HG03469 (cell line): ENCODE data around the gene ZBED4.
"Not testable (repeated sequence)": the region's sequence is repeated elsewhere in the genome, so short reads cannot be mapped to it uniquely, and the experiment has no call there.

Experiments used
- ATAC-seq: cut with Tn5 transposase; IDR thresholded peaks from one replicate; pipeline ENCODE4 v1.9.1; 2021; ENCODE audit warnings: mild to moderate bottlenecking, moderate library complexity, moderate number of reproducible peaks; ENCODE audit not compliant: unreplicated experiment

The ZBED4 gene, protein sequence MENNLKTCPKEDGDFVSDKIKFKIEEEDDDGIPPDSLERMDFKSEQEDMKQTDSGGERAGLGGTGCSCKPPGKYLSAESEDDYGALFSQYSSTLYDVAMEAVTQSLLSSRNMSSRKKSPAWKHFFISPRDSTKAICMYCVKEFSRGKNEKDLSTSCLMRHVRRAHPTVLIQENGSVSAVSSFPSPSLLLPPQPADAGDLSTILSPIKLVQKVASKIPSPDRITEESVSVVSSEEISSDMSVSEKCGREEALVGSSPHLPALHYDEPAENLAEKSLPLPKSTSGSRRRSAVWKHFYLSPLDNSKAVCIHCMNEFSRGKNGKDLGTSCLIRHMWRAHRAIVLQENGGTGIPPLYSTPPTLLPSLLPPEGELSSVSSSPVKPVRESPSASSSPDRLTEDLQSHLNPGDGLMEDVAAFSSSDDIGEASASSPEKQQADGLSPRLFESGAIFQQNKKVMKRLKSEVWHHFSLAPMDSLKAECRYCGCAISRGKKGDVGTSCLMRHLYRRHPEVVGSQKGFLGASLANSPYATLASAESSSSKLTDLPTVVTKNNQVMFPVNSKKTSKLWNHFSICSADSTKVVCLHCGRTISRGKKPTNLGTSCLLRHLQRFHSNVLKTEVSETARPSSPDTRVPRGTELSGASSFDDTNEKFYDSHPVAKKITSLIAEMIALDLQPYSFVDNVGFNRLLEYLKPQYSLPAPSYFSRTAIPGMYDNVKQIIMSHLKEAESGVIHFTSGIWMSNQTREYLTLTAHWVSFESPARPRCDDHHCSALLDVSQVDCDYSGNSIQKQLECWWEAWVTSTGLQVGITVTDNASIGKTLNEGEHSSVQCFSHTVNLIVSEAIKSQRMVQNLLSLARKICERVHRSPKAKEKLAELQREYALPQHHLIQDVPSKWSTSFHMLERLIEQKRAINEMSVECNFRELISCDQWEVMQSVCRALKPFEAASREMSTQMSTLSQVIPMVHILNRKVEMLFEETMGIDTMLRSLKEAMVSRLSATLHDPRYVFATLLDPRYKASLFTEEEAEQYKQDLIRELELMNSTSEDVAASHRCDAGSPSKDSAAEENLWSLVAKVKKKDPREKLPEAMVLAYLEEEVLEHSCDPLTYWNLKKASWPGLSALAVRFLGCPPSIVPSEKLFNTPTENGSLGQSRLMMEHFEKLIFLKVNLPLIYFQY

GRCh38 chr22:49852898-49853894, at the start of gene ZBED4:
Gene ZBED4 (plus strand): TSS chr22:49853844. CDS start chr22:49883663, 29,819 bp downstream.
- ATAC-seq: peak; percentile 69

DNA sequence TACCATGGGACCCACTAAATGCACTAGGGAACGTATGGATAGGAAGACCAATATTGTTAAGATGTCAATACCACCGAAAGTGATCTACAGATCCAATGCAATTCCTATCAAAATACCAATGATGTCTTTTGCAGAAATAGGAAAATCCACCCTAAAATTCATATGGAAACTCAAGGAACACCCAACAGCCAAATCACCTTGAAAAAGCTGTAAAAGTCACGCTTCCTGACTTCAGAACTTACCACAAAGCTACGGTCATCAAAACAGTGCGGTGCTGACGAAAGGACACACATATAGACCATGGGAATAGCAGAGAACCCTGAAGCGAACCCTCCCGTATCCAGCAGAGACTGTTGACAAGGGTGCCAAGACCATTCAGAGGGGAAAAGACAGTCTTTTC, 46.5 kb upstream of the ZBED4 start:
- ATAC-seq: no peak

DNA sequence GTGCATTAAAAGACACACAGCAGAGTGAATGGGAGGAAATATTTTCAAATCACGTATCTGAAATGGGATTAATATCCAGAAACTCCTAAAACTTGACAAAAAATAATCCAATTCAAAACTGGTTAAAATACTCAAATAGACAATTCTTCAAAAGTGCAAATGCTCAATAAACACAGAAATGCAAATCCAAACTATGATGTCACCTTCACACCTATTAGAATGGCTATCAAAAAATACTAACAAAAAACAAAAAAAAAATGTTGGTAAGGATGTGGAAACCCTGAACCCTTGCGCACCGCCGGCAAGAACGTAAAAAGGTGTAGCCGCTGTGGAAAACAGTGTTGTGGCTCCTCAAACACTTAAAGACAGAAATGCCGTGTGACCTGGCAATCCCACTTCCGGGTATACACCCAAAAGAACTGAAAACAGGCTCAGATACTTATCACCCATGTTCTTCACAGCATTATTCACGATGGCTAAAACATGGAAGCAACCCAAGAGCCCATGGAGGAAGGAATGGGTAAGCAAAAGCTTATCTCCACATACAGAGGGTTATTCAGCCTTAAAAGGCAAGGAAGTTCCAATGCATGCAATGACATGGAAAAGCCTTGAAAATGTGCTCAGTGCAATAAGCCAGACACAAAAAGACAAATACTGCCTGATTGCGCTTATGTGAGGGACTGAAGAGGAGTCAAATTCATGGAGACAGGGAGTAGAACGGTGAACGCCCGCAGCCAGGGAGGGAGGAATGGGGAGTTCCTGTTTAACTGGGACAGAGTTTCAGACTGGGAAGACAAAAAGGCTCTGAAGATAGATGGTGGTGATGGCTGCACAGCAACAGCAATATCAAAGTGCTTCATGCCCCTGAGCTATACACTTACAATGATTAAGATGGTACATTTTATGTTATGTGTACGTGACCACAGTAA, 45.6 kb upstream of the ZBED4 start:
- no peak for ATAC-seq

DNA sequence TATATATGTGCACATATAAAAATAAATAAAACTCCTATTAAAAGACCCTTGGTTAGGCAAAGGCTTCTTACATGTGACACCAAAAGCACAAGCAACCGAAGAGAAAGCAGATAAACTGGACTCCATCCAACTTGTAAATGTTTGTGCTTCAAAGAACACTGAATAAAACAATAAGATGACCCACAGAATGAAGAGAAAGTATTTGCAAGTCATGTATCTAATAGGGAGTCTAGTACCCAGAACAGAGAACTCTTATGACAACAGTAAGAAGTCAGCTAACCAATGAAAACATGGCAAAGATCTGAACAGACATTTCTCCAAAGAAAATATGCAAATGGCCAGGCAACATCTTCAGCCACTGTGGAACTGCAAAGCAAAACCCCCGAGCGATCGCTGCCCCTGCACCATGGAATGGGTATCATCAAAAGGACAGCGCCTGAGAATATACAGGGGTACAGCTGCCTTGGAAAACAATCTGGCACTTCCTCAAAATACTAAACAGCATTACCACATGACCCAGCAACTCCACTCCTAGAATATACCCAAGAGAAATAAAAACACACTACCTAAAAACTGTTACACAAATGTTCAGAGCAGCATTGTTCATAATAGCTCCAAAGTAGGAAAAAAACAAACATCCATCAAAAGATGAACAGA, 43.2 kb upstream of the ZBED4 start:
- ATAC-seq: no peak

- ATAC-seq: no peak
These were observed 42.4 kb upstream of the ZBED4 start for GRCh38 chr22:49811020-49811791.

GRCh38 chr22:49812838-49813237, 40.8 kb upstream of the ZBED4 start:
- ATAC-seq: no peak

DNA sequence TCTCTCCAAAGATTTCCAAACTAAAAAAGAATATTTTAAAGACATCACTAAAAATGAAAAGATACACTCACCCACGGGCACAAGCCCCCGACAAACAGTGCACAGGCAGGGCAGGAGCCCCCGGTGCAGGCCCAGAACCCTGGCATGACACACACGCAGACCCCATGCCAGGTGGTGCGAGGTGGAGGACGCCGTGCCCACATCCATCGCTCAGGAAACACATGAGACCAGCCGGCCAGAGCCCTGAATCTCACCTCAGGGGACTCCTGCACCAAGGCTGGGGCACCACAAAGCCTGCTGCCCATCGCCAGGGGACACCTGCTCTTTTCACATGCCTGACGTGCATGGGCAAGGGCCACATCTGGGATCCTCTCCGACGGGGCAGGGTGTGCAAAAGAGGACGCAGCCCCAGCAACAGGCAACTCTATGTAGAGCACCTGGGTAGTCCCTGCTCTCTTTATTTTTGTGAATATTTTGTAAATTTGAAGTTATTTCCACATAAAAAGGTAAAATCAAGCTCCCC, 39.4 kb upstream of the ZBED4 start:
- ATAC-seq: no peak

DNA sequence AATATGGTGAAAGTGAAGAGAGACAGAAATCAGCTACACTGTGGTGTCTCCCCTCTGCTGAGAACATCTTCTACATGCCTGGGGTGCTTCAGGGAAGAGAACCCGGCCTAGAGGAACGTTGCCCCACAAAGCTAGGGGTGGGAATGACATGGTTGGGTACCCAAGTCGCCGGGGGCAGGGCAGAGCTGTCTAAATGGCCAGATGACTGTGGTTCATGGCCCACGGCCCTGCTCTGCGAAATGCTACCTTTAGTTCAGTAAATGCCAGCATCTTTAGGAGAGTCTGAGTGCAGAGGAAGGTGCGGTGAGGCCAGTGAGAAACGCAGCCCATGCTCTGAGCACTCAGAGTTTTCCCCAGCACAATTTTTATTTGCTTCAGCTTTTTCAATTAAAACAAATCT, 38.8 kb upstream of the ZBED4 start:
- no peak for ATAC-seq

DNA sequence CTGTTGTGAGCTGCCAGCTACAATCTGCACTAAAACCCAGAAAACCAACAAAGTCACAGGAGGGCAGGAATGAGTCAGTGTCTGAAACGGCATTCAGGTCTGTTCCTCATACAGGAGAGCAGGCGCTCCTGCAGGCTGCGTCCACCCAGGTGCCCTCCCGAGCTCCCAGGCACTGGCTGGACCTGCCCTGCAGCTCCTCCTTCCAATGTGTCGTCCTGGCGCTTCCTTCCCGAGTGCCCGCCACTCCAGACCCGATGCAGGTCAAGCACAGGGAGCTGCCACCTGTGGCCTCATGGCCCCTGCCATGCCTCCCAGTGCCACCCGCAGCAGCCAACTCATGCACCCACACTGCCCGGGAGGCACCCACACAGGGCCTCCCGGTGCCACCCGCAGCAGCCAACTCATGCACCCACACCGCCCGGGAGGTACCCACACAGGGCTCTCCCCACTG, 38.0 kb upstream of the ZBED4 start:
- ATAC-seq: no peak

DNA sequence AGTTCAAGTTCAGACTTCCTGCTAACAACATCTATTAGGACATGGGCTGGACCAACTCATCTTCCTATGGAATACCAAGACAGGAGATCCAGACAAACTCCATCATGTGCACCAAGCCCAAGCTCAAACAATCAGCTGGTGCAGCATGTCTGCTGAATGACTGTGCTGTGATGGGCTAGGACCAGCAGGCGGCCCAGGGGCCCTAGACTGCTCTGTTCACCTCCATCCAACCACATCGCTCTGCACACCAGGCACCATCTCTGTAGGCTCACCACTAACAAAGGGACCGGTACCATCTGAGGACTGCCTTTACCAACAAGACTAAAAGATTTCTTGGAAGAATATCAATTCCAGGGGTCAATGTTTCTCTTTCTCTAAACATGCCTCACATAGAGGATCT, 36.3 kb upstream of the ZBED4 start:
- no peak for ATAC-seq

DNA sequence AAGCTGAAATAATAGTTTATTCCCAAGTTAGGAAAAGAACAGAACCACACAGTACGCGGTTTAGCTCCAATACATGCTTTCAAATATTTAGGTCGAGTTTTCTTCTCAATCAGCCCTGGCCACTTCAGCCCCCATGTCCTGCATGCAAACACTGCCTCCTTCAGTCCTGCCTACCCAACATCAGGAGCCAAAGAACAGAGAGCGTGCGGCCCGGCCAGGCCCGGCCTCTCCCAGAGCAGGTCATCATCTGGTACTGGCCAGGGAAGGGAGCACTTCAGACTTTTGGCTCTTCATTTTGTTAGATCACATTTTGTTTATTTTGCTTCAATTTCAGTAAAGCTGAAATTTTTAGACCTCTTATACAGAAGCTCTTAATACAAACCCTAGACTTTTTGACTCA, 32.7 kb upstream of the ZBED4 start:
- no peak for ATAC-seq

DNA sequence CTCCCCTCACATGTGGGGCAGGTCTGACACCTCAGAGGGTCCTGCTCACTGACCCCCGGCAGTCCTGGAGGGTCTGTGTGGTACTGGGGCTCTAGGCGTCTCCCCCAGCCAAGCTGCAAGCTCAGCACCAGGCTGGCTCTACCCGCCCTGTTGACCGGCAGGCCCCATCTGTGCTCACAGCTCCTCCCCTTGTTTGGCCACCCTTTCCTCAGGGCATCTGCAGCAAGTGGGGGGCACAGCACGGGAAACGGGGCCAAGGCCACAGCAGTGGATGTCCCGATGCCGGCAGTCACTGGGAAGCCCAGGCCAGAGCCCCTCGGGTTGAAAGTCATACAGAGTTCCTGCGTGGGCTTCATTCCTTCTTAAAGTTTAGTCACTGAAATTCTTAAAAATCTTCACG, 31.9 kb upstream of the ZBED4 start:
- ATAC-seq: not testable (repeated sequence)

DNA sequence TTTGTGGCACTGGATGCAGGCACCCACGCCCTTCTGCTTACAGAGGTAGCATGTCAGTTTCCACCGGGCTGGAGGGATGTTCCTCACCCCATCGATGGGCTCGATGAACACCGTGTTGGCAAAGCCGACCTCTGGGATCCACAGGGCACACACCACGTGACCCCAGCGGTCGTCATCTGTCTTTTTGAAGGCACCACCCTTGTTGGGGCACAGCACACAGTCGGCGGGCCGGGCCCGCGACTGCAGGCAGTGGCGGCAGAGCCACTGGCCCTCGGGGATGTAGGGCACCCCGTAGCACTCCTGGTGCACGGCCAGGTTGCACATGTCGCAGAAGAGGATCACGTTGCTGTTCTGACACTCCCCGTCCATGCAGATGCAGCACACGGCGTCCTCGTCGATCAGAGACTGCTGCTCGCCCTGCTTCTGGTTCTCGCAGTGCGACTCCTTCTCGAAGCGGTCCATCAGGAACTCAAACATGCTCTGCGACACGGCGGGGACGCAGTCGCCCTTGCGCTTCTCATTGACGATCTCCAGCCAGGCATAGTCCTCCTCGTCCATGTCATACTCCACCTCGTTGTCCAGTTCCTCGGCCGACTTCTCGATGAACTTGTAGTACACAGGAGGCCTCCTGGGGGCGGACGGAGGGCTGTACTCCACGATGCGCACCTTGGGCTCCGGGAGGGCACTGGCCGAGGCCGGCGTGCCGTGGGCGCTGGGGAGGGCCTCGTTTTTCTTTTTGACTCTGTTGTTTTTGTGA, 30.2 kb upstream of the ZBED4 start:
- ATAC-seq: no peak

GRCh38 chr22:49824185-49824925, 29.3 kb upstream of the ZBED4 start:
- no peak for ATAC-seq

- no peak for ATAC-seq
These were observed 28.7 kb upstream of the ZBED4 start for GRCh38 chr22:49824936-49825335.

DNA sequence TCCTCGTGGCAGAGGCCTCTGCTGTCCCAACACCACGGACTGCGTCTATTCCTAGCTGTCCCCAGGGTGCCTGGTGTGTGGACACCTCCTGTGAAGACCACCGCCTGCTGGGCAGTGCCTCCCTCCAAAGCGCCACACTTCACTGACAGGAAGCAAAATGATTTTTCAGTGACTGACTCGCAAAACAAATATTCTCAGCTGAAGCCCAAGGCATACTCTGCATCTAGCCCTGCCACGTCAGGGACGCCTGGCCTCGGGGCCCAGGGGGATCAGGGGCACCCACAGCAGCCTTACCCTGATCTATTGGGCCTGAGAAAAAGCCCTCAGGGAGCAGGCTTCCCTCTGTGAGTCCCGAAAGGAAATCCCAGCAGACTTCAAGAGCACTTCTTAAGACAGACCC, 28.2 kb upstream of the ZBED4 start:
- ATAC-seq: no peak
